ENCODE results near the gene LTA4H. TPM values are rescaled to one million over a fixed set of nuclear protein-coding genes. Genes with fewer than 3 reads are reported as not detected.

LTA4H gene
- total and polyA plus RNA-seq, 2 of the 4 experiments (the other 2 are of a cell fraction) = 41.0 to 43.3 TPM

- no peak overlapping the region for H3K4me3 ChIP-seq (ENCODE audit: insufficient read depth, low read depth, low read length)
- TF ChIP-seq SMC3 (IDR thresholded peaks at IDR 0.05; ENCODE audit: low read depth, low read length) = no peak
- no peak for TF ChIP-seq USF2 (IDR thresholded peaks at IDR 0.05; ENCODE audit: low read depth, low read length)
- no peak for TF ChIP-seq NFE2L2 (IDR thresholded peaks at IDR 0.05; ENCODE audit: low read depth, low read length)
- TF ChIP-seq RCOR1 (IDR thresholded peaks at IDR 0.05; ENCODE audit: insufficient replicate concordance, low read length) = no peak
- no peak for TF ChIP-seq POLR2A (IDR thresholded peaks at IDR 0.05; ENCODE audit: low read depth, low read length)
- TF ChIP-seq CEBPB (IDR thresholded peaks at IDR 0.05; ENCODE audit: low read depth, low read length) = no peak
- no peak for TF ChIP-seq RFX5 (IDR thresholded peaks at IDR 0.05; ENCODE audit: low read depth, low read length)
- no peak for TF ChIP-seq BHLHE40 (IDR thresholded peaks at IDR 0.05; ENCODE audit: low read depth, low read length)
- TF ChIP-seq CHD1 (IDR thresholded peaks at IDR 0.05; ENCODE audit: low read depth, low read length) = no peak
- no peak for TF ChIP-seq FOS (IDR thresholded peaks at IDR 0.05; ENCODE audit: low read depth, low read length)
- no peak for TF ChIP-seq RAD21 (IDR thresholded peaks at IDR 0.05; ENCODE audit: low read length)
- TF ChIP-seq CTCF (conservative IDR thresholded peaks at IDR 0.05; ENCODE audit: low read depth, low read length) = no peak
- TF ChIP-seq ELK1 (IDR thresholded peaks at IDR 0.05; ENCODE audit: borderline replicate concordance, low read depth, low read length) = no peak
- TF ChIP-seq MAFK (IDR thresholded peaks at IDR 0.05; ENCODE audit: low read depth, low read length) = no peak
- TF ChIP-seq MAZ (IDR thresholded peaks at IDR 0.05; ENCODE audit: borderline replicate concordance, low read depth, low read length) = no peak
- no peak for DNase-seq
- no peak overlapping the region for H3K27ac ChIP-seq (ENCODE audit: insufficient read depth, low read length)
- no peak overlapping the region for H3K56ac ChIP-seq (ENCODE audit: extremely low read depth, insufficient read depth, low read length)
- H4K5ac ChIP-seq (ENCODE audit: low read depth, low read length) = no peak overlapping the region
- intact Hi-C loops (cut with micrococcal nuclease) (no loop called here), in situ Hi-C loops (cut with MboI; ENCODE audit: low sequenced_read_pairs) (loop anchor here (5.0 kb wide), 3 partner anchors 151 to 456 kb away; partner anchors contain the start of gene CDK17), dilution Hi-C loops (cut with HindIII; ENCODE audit: low sequenced_read_pairs, unreplicated experiment) (loop anchor here (10.0 kb wide), 1 partner anchor 453 kb away; no protein-coding TSS in a partner anchor)
- H3K9me3 ChIP-seq (ENCODE audit: control insufficient read depth, insufficient read depth, low read length) = peaks cover 4% of the 10 kb centered on the region
- no peak overlapping the region for H2BK5ac ChIP-seq (ENCODE audit: low read depth, low read length, poor library complexity, severe bottlenecking)
- no peak overlapping the region for H2AK5ac ChIP-seq (ENCODE audit: low read depth, low read length)
- H3K4me1 ChIP-seq (ENCODE audit: control insufficient read depth, insufficient read depth, low read length) = no peaks in the 10 kb centered on the region
- H3K27me3 ChIP-seq (ENCODE audit: control insufficient read depth, insufficient read depth, low read length) = no peaks in the 10 kb centered on the region
- no TSS peak for BruUV-seq (replicated peaks)
- no peaks in the 10 kb centered on the region for H4K20me1 ChIP-seq (ENCODE audit: insufficient read depth, low read length)
- ChIA-PET CTCF (interaction anchor here (0.6 to 1.9 kb wide), 2 partner anchors 154 to 465 kb away, joined by 3 to 10 read pairs; no protein-coding TSS in a partner anchor), POLR2A (ENCODE audit: unreplicated experiment) (no interaction called here)
- H3K14ac ChIP-seq (replicated peaks; ENCODE audit: low read depth, low read length) = no peak overlapping the region
- H2AK9ac ChIP-seq (replicated peaks; ENCODE audit: low read depth, low read length, poor library complexity) = no peak overlapping the region
- H3K79me1 ChIP-seq (ENCODE audit: low read depth in 1 of 2, low read length in 2 of 2) = no peaks in the 10 kb centered on the region
- H3K23ac ChIP-seq (ENCODE audit: low read depth, low read length) = no peak overlapping the region
- no peak overlapping the region for H4K91ac ChIP-seq (ENCODE audit: insufficient read depth, low read depth, low read length)
- H2BK20ac ChIP-seq (ENCODE audit: low read depth, low read length) = no peak overlapping the region
- no peak overlapping the region for H4K8ac ChIP-seq (ENCODE audit: low read depth in 2 of 2, low read length in 2 of 2)
- H3K36me3 ChIP-seq (ENCODE audit: control insufficient read depth, insufficient read depth, low read length) = no peaks in the 10 kb centered on the region
- H3K9ac ChIP-seq (ENCODE audit: low read depth, low read length) = no peak overlapping the region
- WGBS, 2 experiments (ENCODE audit: extremely low coverage in 2 of 2, insufficient read length in 1 of 2) = no CpG with 5 or more reads among the region's 3 CpGs
- H2BK15ac ChIP-seq (ENCODE audit: low read depth, low read length) = no peak overlapping the region
- H2AFZ ChIP-seq (replicated peaks; ENCODE audit: low read length, poor library complexity) = no peak overlapping the region
- no peak overlapping the region for H2BK120ac ChIP-seq (ENCODE audit: low read depth, low read length)
- no peak overlapping the region for H3K18ac ChIP-seq (ENCODE audit: low read depth, low read length)
- H3K4me2 ChIP-seq (ENCODE audit: low read depth, low read length) = no peak overlapping the region
- no peak overlapping the region for H3K4ac ChIP-seq (ENCODE audit: low read depth, low read length)
- H3K9me1 ChIP-seq (ENCODE audit: insufficient read depth, low read length) = no peaks in the 10 kb centered on the region
- ATAC-seq (ENCODE audit: low read depth) = no peak
Observed at GRCh38 chr12:96061323-96061722, 25.9 kb upstream of the LTA4H start.

Measured in IMR-90 (cell line).